Astrocyte of the cerebellum (primary cell): ENCODE data around the gene LRP1B.
"Not testable (repeated sequence)": the region's sequence is repeated elsewhere in the genome, so short reads cannot be mapped to it uniquely, and the experiment has no call there.

Source experiments
- DNase-seq: peaks from one replicate; pipeline ENCODE4 v3.0.0-alpha.2; 2011; ENCODE audit warnings: low read depth
- H3K4me3 ChIP-seq: 2 replicates; pipeline ENCODE4 v1.5.1; 2011; ENCODE audit warnings: mild to moderate bottlenecking, low read depth, low read length, moderate library complexity
- in situ Hi-C: cut with HindIII; loops from 2 replicates; pipeline ENCODE4 v1.10.0; 2017; ENCODE audit warnings: low sequenced_read_pairs
- TF ChIP-seq, protein P1 (sequence below): IDR thresholded peaks from 2 replicates; pipeline ENCODE4 v1.5.1; 2012; ENCODE audit warnings: low read length, low read depth, moderate library complexity, mild to moderate bottlenecking; ENCODE audit errors: missing control alignments

The LRP1B gene

GRCh38 chr2:140436936-140437335 is 1693.9 kb downstream of the LRP1B start:
- in situ Hi-C loops = no loop called here
- DNase-seq = no peak
- TF ChIP-seq, protein P1, sequence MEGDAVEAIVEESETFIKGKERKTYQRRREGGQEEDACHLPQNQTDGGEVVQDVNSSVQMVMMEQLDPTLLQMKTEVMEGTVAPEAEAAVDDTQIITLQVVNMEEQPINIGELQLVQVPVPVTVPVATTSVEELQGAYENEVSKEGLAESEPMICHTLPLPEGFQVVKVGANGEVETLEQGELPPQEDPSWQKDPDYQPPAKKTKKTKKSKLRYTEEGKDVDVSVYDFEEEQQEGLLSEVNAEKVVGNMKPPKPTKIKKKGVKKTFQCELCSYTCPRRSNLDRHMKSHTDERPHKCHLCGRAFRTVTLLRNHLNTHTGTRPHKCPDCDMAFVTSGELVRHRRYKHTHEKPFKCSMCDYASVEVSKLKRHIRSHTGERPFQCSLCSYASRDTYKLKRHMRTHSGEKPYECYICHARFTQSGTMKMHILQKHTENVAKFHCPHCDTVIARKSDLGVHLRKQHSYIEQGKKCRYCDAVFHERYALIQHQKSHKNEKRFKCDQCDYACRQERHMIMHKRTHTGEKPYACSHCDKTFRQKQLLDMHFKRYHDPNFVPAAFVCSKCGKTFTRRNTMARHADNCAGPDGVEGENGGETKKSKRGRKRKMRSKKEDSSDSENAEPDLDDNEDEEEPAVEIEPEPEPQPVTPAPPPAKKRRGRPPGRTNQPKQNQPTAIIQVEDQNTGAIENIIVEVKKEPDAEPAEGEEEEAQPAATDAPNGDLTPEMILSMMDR = no peak
- no peak overlapping the region for H3K4me3 ChIP-seq

- H3K4me3 ChIP-seq, DNase-seq, in situ Hi-C loops: not testable (repeated sequence)
Observed at GRCh38 chr2:140427033-140427432, 1703.8 kb downstream of the LRP1B start.

DNA sequence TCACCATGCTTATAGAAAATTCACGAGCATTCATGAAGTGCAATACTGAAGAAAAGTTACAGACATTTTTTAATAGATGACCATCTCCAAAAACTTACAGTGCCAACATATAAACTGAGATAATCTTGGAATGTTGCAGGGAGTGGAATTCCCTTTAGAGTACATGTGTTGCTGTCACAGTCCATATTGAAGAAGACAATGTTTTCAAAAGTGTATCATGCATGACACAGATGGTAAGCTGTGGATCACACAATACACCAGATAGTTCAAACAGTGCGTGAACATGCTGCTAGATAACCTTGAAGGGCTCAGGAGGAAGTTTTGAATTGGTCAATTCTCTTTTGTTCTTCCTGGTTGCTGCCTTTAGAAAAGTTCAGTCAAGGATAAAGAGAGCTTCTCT is 1706.3 kb downstream of the LRP1B start:
- DNase-seq = no peak
- TF ChIP-seq, protein P1 = no peak
- in situ Hi-C loops = no loop called here
- no peak overlapping the region for H3K4me3 ChIP-seq

GRCh38 chr2:140422759-140423158 is 1708.1 kb downstream of the LRP1B start:
- in situ Hi-C loops = no loop called here
- TF ChIP-seq, protein P1 = no peak
- DNase-seq = no peak
- H3K4me3 ChIP-seq = no peak overlapping the region

DNA sequence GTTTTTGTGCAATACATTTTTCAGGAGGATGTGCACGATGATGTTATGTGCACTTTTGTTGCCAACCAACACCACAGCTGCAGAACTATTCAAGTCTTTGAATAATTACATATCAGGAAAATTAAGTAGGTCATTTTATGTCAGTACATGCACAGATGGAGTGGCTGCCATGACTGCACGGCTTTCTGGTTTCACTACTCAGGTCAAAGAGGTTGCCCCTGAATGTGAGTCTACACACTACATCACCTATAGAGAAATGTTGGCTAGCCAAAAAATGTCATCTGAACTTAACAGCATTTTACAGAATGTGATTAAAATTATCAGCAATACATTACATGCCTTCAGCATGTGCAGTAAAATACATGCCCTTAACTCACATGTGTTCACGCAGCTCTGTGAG is 1713.3 kb downstream of the LRP1B start:
- DNase-seq = no peak
- H3K4me3 ChIP-seq = no peak overlapping the region
- TF ChIP-seq, protein P1 = no peak
- in situ Hi-C loops = no loop called here

DNA sequence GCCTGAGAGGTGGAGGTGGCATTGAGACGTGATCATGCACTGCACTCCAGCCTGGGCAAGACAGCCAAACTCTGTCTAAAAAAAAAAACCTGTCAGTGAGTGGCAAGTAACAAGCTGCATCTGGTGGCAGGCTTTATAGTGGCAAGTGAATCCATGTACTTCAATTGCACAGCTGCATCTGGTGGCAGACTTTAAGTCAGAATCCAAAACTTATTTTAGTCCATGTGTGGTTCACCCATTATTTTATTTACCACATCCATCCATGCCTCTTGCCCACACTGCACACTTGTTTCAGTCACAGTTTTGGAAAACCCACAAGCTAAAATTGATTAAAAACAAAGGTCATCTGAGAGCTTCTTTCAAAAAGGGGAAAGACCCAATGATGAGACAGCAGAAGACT is 1714.2 kb downstream of the LRP1B start:
- no peak for DNase-seq
- in situ Hi-C loops = no loop called here
- H3K4me3 ChIP-seq = no peak overlapping the region
- TF ChIP-seq, protein P1 = no peak

- H3K4me3 ChIP-seq, DNase-seq, in situ Hi-C loops: not testable (repeated sequence)
Observed at GRCh38 chr2:140415035-140415434, 1715.8 kb downstream of the LRP1B start.

DNA sequence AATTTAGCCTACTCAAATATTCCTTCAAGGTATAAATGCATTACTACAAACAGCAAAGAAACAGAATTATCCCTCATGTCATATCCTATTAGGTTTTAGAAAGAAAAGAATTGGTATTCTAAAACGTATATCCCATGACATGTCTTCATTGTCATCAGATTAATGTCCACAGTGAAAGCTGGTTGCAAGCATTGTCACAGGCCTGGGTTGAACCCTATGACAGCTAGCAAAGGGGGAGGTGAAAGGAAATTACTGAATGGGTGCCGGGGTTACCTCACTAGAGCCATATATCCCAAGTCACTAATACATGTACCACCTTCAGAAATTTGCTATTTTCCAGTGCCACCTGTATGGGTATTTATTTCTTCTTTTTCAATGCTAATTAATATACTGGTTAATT is 1720.1 kb downstream of the LRP1B start:
- TF ChIP-seq, protein P1 = no peak
- no peak overlapping the region for H3K4me3 ChIP-seq
- in situ Hi-C loops = no loop called here

More for the DNA sequence above, 1720.1 kb downstream of the LRP1B start:
- no peak for DNase-seq
